Middle frontal gyrus (tissue), 1 donor: ENCODE measurements around the gene SH3RF3.

Experiments used
- DNase-seq: peaks from one replicate; pipeline ENCODE4 v3.0.0-alpha.2; 2015; ENCODE audit warnings: low spot score; ENCODE audit errors: extremely low spot score

Gene SH3RF3

GRCh38 chr2:109138449-109138848, 9.4 kb downstream of the SH3RF3 start:
- DNase-seq: no peak

DNA sequence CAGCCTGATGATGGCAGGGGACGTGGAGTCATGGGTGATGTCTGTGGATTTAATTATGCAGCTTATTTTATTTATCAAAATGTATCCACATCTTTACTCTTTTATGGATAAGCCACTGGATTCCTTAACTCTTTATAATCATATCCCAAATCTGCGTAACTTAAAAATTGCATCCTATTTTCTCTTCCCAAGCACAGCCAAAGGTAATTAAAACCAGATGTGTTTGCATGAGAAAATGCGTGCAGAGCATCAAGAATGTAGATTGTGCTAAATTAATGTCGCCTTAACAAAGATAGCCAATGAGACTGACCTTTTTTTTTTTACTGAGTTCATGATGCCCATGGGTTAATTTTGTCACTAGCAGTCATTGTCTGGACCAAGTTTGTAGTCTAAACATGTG, 10.0 kb downstream of the SH3RF3 start:
- DNase-seq: no peak

GRCh38 chr2:109139865-109140396, 10.9 kb downstream of the SH3RF3 start:
- DNase-seq: no peak

- DNase-seq: no peak
These were observed 12.1 kb downstream of the SH3RF3 start for GRCh38 chr2:109141006-109141600.

GRCh38 chr2:109141727-109142283, 12.8 kb downstream of the SH3RF3 start:
- no peak for DNase-seq

GRCh38 chr2:109142416-109143210, 13.6 kb downstream of the SH3RF3 start:
- DNase-seq: no peak

- DNase-seq: no peak
These were observed 14.5 kb downstream of the SH3RF3 start for GRCh38 chr2:109143214-109144187.

GRCh38 chr2:109144271-109144670, 15.3 kb downstream of the SH3RF3 start:
- DNase-seq: no peak

DNA sequence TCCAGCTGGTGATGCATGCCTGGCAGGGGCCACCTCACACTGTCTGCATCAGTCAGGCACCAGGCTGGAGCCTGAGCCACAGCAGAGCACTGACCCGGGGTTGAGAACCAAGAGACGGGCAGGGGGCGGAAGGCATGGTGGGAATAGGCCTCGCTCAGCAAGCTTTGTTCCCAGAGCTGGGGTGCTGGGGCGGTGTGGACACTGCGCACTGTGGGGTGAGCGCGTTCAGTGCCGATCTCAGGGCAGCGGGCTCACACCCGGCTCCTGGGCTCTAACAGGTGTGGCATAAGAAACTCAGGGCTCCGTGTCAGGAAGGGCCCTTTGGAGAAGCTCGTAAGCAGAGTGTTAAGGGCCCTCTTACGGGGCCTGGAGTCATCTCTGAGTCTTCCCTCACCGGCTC, 15.7 kb downstream of the SH3RF3 start:
- DNase-seq: no peak

- DNase-seq: no peak
These were observed 16.3 kb downstream of the SH3RF3 start for GRCh38 chr2:109145286-109145685.

- no peak for DNase-seq
These were observed 18.4 kb downstream of the SH3RF3 start for GRCh38 chr2:109147405-109147804.

GRCh38 chr2:109148117-109148746, 19.2 kb downstream of the SH3RF3 start:
- no peak for DNase-seq

DNA sequence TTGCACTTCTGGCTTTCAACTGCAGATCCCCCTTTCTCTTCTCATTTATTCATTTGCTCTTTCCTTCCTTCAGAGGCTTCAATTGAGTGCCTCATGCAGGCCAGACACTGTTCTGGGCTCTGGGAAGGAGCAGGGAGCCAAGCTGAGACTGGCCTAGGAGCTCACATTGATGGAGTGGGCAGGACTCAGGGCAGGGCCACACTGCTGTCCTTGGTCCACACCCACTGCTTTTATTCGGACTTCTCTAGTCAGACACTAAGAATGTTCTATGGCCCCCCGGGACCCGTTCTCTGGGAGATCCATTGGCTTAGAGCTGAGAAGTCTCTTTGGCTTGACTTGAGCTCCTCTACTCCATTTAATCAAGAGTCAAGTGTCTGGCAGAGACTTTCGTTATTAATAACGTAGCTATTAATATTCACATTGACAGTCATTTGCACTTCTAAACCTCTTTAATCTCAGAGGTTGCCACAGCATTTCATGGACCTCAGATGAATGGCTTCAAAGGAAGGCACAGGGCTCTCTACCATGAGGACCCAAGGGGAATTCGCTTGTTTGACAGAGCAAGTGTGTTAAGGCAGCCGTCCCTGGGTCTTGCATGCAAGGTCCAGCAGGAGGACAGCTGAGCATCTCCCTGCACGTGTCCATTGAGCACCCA, 20.1 kb downstream of the SH3RF3 start:
- DNase-seq: no peak

DNA sequence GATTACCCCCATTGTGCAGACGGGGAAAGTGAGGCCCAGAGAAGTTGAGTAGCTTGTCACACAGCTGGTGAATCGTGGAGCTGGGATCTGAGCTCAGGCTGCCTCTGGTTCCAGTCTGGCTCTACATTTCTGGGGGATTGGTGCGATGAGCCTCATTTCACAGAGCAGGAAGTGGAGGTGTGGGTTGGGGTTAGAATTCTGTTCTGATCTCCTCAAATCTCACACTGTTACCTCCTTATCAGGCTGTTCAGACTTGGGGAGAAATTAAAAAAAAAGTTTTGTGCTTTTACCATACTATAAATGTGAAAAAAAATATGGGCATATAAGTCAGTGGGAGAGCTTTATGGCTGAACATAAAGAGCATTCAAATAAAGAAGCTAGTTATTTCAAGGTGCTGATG, 21.6 kb downstream of the SH3RF3 start:
- DNase-seq: no peak

DNA sequence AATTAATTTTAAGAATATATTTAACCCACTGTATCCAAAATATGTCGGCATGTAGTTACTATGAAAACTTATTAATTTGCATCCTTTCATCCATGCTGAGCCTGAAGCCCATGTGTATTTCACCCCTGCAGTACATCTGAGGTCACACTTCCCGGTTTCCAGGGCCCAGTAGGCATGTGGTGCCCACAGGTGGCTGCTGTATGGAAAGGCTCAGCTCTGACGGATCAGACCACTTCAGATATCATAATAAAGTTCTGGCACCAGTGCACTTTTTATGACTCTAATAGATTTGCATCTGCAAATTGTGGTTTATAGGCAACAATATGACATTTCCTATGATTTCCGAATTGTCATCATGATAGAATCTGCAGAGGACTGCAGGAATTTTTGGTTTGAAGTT, 22.5 kb downstream of the SH3RF3 start:
- DNase-seq: no peak

- DNase-seq: no peak
These were observed 24.2 kb downstream of the SH3RF3 start for GRCh38 chr2:109153005-109153784.

- no peak for DNase-seq
These were observed 24.8 kb downstream of the SH3RF3 start for GRCh38 chr2:109153807-109154206.

GRCh38 chr2:109154226-109154625, 25.2 kb downstream of the SH3RF3 start:
- DNase-seq: no peak
